Skeletal muscle tissue (tissue), 4 donors: Measurements from ENCODE around the gene MYO9A. TPM values are rescaled to one million over a fixed set of nuclear protein-coding genes. Genes with fewer than 3 reads are reported as not detected.

ENCODE experiments used
- H3K27ac ChIP-seq: one replicate; pipeline ENCODE4 v1.7.0; 2013; ENCODE audit warnings: mild to moderate bottlenecking, low read depth, low read length, inconsistent platforms
- H3K27me3 ChIP-seq, 3 donors: one replicate each; pipeline ENCODE4 v1.7.0; 2013; ENCODE audit warnings: low read length in 3 of 3; ENCODE audit not compliant: control insufficient read depth in 3 of 3, insufficient read depth in 3 of 3
- H3K36me3 ChIP-seq, 3 donors: one replicate each; pipeline ENCODE4 v1.7.0; 2013; ENCODE audit warnings: low read length in 3 of 3; ENCODE audit not compliant: control insufficient read depth in 3 of 3, insufficient read depth in 3 of 3
- H3K4me1 ChIP-seq, 3 donors: one replicate each; pipeline ENCODE4 v1.7.0; 2013; ENCODE audit warnings: low read length in 3 of 3, mild to moderate bottlenecking in 3 of 3; ENCODE audit not compliant: control insufficient read depth in 3 of 3, insufficient read depth in 3 of 3
- H3K4me3 ChIP-seq, 3 donors: one replicate each; pipeline ENCODE4 v1.7.0; 2013; ENCODE audit warnings: low read length in 3 of 3
- H3K9ac ChIP-seq, 3 donors: one replicate each; pipeline ENCODE4 v1.7.0; 2013; ENCODE audit warnings: low read length in 3 of 3, mild to moderate bottlenecking in 3 of 3, moderate library complexity in 2 of 3, low read depth in 1 of 3
- H3K9me3 ChIP-seq, 3 donors: one replicate each; pipeline ENCODE4 v1.7.0; 2013; ENCODE audit warnings: low read length in 3 of 3; ENCODE audit not compliant: control insufficient read depth in 3 of 3
- total RNA-seq: library from RNA; depleted of rRNA; stranded (reverse); fragments of >200 nt; gene quantifications from one replicate; pipeline ENCODE4 v1.2.3, GENCODE V29; 2014
- donor health status: Osteomylitis.

Gene MYO9A
- total RNA-seq, 1 donor from 2014 or later = 88.2 TPM

- no peaks in the 10 kb centered on the region for H3K27me3 ChIP-seq
- peaks cover 18 to 38% (median 25%) of the 10 kb centered on the region in 3 donors for H3K36me3 ChIP-seq
Measured at GRCh38 chr15:71899674-71900073, 218.3 kb downstream of the MYO9A start.

DNA sequence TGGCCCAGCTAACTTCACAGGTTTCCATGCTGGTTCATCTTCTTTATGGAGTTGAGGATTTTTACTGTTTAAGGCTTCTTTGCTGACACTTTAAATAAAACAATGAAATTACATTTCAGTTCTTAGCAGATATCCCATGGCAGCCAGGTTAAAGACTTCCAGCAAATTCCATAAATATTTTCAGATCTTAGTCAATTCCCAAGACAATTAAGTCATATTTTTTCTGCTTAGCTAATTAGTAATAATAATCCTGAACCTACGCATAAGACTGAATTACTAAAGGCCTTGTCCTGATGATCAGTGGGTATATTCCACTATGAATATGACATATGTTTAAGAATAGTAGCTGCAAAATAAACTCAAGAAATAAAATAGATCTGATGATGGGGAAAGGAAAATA lies 224.3 kb downstream of the MYO9A start:
- Histone ChIP-seq H3K9ac (no peak overlapping the region), H3K27ac (no peak overlapping the region), H3K27me3 (no peaks in the 10 kb centered on the region), H3K9me3 (no peaks in the 10 kb centered on the region), H3K4me3 (no peak overlapping the region), H3K4me1 (peaks cover 0 to 4% (median 4%) of the 10 kb centered on the region in 3 donors), H3K36me3 (peaks cover 15 to 22% (median 17%) of the 10 kb centered on the region in 3 donors)

More at GRCh38 chr15:71899674-71900073, 218.3 kb downstream of the MYO9A start:
- Histone ChIP-seq H3K27ac (no peak overlapping the region), H3K9ac (no peak overlapping the region), H3K4me3 (no peak overlapping the region), H3K4me1 (no peaks in the 10 kb centered on the region), H3K9me3 (no peaks in the 10 kb centered on the region)

DNA sequence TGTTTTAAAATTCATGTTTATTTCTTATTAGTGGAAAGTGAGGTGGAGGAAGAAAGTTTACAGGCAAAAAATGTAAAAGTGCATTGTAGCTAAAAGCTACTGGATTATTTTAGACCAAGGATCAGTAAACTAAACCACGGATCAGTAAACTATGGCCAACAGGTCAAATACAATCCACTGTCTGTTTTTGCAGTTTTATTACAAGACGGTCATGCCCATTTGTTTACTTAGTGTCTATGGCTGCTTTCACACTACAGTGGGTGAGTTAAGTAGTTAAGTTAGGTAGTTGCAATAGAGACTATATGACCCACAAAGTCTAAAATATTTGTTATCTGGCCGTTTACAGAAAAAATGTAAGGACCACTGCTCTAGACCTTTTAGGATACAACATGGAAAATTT lies 225.6 kb downstream of the MYO9A start:
- no peaks in the 10 kb centered on the region for H3K27me3 ChIP-seq
- peaks cover 0 to 4% (median 4%) of the 10 kb centered on the region in 3 donors for H3K4me1 ChIP-seq
- H3K9me3 ChIP-seq = no peaks in the 10 kb centered on the region
- no peak overlapping the region for H3K9ac ChIP-seq
- H3K4me3 ChIP-seq = no peak overlapping the region
- H3K27ac ChIP-seq = no peak overlapping the region
- H3K36me3 ChIP-seq = peaks cover 9 to 16% (median 14%) of the 10 kb centered on the region in 3 donors

- Histone ChIP-seq H3K9ac (no peak overlapping the region), H3K4me3 (no peak overlapping the region), H3K9me3 (no peaks in the 10 kb centered on the region), H3K4me1 (peaks cover 0 to 4% (median 4%) of the 10 kb centered on the region in 3 donors), H3K36me3 (peaks cover 9 to 23% (median 11%) of the 10 kb centered on the region in 3 donors), H3K27me3 (no peaks in the 10 kb centered on the region), H3K27ac (no peak overlapping the region)
Measured at GRCh38 chr15:71891026-71891425, 226.9 kb downstream of the MYO9A start.

DNA sequence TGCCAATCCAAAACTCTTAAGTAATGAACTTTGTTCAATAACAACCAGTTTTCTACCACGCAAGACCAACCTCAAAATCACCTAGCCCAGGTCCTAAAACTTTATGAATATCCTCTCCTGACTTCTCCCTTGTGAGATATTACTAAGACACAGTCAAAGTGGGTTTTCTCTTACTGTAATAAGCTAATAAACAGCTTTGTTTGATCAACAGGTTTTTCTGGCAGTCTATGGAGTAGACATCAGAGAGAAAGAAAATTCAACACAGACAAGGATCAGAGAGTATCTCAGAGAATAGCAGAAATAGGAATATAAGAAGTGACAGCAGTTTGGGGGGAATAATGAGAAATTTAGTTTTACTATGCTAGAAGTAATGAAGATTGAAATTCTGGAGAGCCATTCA lies 228.0 kb downstream of the MYO9A start:
- H3K4me1 ChIP-seq = peaks cover 0 to 4% (median 4%) of the 10 kb centered on the region in 3 donors
- H3K9me3 ChIP-seq = no peaks in the 10 kb centered on the region
- peaks cover 9 to 27% (median 11%) of the 10 kb centered on the region in 3 donors for H3K36me3 ChIP-seq

GRCh38 chr15:71889385-71889784 lies 228.6 kb downstream of the MYO9A start:
- no peak overlapping the region for H3K27ac ChIP-seq
- no peak overlapping the region for H3K4me3 ChIP-seq
- H3K4me1 ChIP-seq = peaks cover 0 to 4% (median 4%) of the 10 kb centered on the region in 3 donors
- H3K9me3 ChIP-seq = no peaks in the 10 kb centered on the region
- no peak overlapping the region for H3K9ac ChIP-seq
- H3K36me3 ChIP-seq = peaks cover 9 to 27% (median 11%) of the 10 kb centered on the region in 3 donors
- H3K27me3 ChIP-seq = no peaks in the 10 kb centered on the region

More for the DNA sequence above, 228.0 kb downstream of the MYO9A start:
- no peaks in the 10 kb centered on the region for H3K27me3 ChIP-seq
- H3K9ac ChIP-seq = no peak overlapping the region
- H3K27ac ChIP-seq = no peak overlapping the region
- no peak overlapping the region for H3K4me3 ChIP-seq

DNA sequence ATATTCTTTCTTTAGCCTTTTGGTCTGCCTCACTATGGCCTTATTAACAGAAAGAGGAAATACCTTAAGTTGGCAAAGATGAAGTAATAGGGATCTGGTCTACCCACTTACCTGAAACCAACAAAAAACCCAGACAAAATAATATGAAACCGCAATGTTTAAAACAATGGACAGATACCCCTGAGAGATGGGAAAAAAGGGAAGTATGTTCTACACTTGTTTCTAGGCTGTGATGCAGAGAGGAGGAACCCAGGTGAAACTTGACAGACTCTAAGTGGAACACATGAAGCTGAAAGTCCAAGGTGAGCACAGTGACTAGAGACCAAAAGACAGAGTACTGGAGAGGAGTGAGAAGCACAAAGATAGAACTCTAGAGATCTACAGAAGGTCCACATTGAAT lies 229.2 kb downstream of the MYO9A start:
- Histone ChIP-seq H3K27me3 (no peaks in the 10 kb centered on the region), H3K27ac (no peak overlapping the region), H3K4me1 (peaks cover 0 to 4% (median 4%) of the 10 kb centered on the region in 3 donors), H3K36me3 (peaks cover 9 to 25% (median 11%) of the 10 kb centered on the region in 3 donors), H3K9ac (no peak overlapping the region), H3K4me3 (no peak overlapping the region), H3K9me3 (no peaks in the 10 kb centered on the region)

DNA sequence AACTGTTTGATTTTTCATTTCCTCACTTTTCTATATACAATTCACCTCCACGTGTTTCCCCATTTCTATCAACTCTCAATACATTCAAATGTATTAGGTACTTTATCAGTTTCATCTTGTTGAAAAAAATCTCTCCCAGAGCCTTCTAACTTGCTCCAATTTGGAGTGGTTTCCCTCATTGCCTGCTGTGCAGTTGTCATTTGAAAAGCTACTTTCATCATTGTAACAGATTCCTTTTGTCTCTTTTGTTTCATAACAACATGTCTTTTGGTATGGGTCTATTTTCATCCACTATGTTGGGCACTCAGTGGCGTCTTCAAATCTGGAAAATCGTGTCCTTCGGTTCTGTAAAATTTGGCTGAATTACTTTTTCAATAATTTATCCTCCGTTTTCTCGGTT lies 232.6 kb downstream of the MYO9A start:
- peaks cover 11 to 36% (median 27%) of the 10 kb centered on the region in 3 donors for H3K36me3 ChIP-seq
- no peaks in the 10 kb centered on the region for H3K4me1 ChIP-seq
- H3K9me3 ChIP-seq = no peaks in the 10 kb centered on the region
- no peak overlapping the region for H3K27ac ChIP-seq
- H3K4me3 ChIP-seq = no peak overlapping the region
- H3K27me3 ChIP-seq = no peaks in the 10 kb centered on the region
- H3K9ac ChIP-seq = no peak overlapping the region

- peaks cover 15 to 50% (median 41%) of the 10 kb centered on the region in 3 donors for H3K36me3 ChIP-seq
- H3K27ac ChIP-seq = no peak overlapping the region
- no peaks in the 10 kb centered on the region for H3K4me1 ChIP-seq
- no peak overlapping the region for H3K9ac ChIP-seq
- no peaks in the 10 kb centered on the region for H3K9me3 ChIP-seq
- no peaks in the 10 kb centered on the region for H3K27me3 ChIP-seq
- H3K4me3 ChIP-seq = no peak overlapping the region
Measured at GRCh38 chr15:71883447-71883846, 234.5 kb downstream of the MYO9A start.

- no peaks in the 10 kb centered on the region for H3K9me3 ChIP-seq
- H3K4me1 ChIP-seq = no peaks in the 10 kb centered on the region
- H3K27me3 ChIP-seq = no peaks in the 10 kb centered on the region
- no peak overlapping the region for H3K4me3 ChIP-seq
- H3K9ac ChIP-seq = no peak overlapping the region
- peaks cover 16 to 44% (median 40%) of the 10 kb centered on the region in 3 donors for H3K36me3 ChIP-seq
- no peak overlapping the region for H3K27ac ChIP-seq
Measured at GRCh38 chr15:71880276-71880675, 237.7 kb downstream of the MYO9A start.
